SKM-1 treated with dmso at 0.1 percent for 144 hours (cell line): ENCODE results near the gene ZBP1.
A peak's percentile ranks its signal among the peaks of the same experiment; 100 is the strongest.

Experiments
- DNase-seq: peaks from one replicate; lab custom pipeline; 2025; ENCODE audit not compliant: unreplicated experiment; lab: John Stamatoyannopoulos, UW

Gene ZBP1

GRCh38 chr20:57587989-57588377, 32.2 kb downstream of the ZBP1 start:
- DNase-seq: no peak

GRCh38 chr20:57587278-57587988, 32.8 kb downstream of the ZBP1 start:
- DNase-seq: no peak

GRCh38 chr20:57586943-57587277, 33.3 kb downstream of the ZBP1 start:
- DNase-seq: no peak

- no peak for DNase-seq
Observed at GRCh38 chr20:57586370-57586793, 33.8 kb downstream of the ZBP1 start.

- DNase-seq: no peak
Observed at GRCh38 chr20:57585466-57586213, 34.6 kb downstream of the ZBP1 start.

- DNase-seq: no peak
Observed at GRCh38 chr20:57584768-57585461, 35.3 kb downstream of the ZBP1 start.

GRCh38 chr20:57583289-57584257, 36.7 kb downstream of the ZBP1 start:
- DNase-seq: no peak

GRCh38 chr20:57582432-57583288, 37.6 kb downstream of the ZBP1 start:
- DNase-seq: no peak

- no peak for DNase-seq
Observed at GRCh38 chr20:57582029-57582378, 38.2 kb downstream of the ZBP1 start.

- DNase-seq: peak; percentile 67
Observed at GRCh38 chr20:57581202-57582028, 38.8 kb downstream of the ZBP1 start.

GRCh38 chr20:57580478-57581201, 39.6 kb downstream of the ZBP1 start:
- DNase-seq: no peak

- DNase-seq: no peak
Observed at GRCh38 chr20:57579898-57580447, 40.3 kb downstream of the ZBP1 start.

- DNase-seq: no peak
Observed at GRCh38 chr20:57579331-57579897, 40.8 kb downstream of the ZBP1 start.

- no peak for DNase-seq
Observed at GRCh38 chr20:57578476-57579165, 41.6 kb downstream of the ZBP1 start.

GRCh38 chr20:57577679-57578475, 42.3 kb downstream of the ZBP1 start:
- no peak for DNase-seq
